Cardiac fibroblast (primary cell): ENCODE measurements around the gene NSMF.
A peak's percentile ranks its signal among the peaks of the same experiment; 100 is the strongest.

Experiments
- DNase-seq, 2 donors: peaks; one replicate each; pipeline versions ENCODE4 v3.0.0 to v3.0.0-alpha.2; 2010; ENCODE audit warnings: low read depth in 2 of 2
- H3K4me3 ChIP-seq, 2 donors: replicated peaks in 1 of 2; 1 replicate in 1 of 2; 2 replicates in 1 of 2; pipeline ENCODE4 v1.5.1; 2011; ENCODE audit warnings: low read depth in 2 of 2, low read length in 2 of 2, mild to moderate bottlenecking in 2 of 2, moderate library complexity in 1 of 2
- TF ChIP-seq, protein P1 (sequence below): IDR thresholded peaks from one replicate; pipeline ENCODE4 v1.5.1; 2011; ENCODE audit warnings: low read depth, mild to moderate bottlenecking, low read length, inconsistent platforms

The NSMF gene

DNA sequence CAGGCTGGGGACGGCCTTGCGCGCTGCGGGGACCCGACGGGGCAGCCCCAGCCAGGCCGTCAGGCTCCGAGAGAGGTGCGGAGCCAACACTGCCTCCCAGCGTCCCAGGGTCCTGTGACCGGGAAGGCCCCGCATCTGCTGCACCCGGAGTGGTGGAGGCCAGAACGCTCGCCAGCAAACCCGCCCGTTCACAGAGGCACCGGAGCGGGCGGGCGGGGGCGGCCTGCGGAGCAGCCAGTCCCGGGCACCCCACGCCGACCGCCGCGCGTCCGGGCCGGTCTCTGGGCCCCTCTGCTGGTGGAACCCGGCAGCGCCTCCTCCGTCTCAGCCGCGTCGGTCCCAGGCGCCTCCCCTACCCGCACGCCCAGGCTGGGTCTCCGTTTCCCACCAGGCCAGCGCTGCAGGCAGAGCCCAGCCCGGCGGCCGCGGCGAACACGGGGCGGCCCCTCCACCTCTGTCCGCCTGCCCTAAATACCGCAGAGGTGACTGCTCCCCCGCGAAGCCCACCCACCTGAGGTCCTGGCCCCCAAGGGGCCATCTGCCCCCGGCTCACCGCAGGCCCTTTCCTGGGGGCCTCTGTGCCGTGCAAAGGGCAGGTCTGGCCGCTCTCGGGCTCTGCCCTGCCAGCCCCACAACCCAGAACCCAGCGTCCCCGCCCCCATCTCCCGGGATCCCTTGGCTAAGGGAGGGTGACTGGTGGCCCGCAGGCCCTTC is 52.1 kb downstream of the NSMF start:
- H3K4me3 ChIP-seq, result peak overlapping the region; percentile 25 to 46
- TF ChIP-seq, protein P1, sequence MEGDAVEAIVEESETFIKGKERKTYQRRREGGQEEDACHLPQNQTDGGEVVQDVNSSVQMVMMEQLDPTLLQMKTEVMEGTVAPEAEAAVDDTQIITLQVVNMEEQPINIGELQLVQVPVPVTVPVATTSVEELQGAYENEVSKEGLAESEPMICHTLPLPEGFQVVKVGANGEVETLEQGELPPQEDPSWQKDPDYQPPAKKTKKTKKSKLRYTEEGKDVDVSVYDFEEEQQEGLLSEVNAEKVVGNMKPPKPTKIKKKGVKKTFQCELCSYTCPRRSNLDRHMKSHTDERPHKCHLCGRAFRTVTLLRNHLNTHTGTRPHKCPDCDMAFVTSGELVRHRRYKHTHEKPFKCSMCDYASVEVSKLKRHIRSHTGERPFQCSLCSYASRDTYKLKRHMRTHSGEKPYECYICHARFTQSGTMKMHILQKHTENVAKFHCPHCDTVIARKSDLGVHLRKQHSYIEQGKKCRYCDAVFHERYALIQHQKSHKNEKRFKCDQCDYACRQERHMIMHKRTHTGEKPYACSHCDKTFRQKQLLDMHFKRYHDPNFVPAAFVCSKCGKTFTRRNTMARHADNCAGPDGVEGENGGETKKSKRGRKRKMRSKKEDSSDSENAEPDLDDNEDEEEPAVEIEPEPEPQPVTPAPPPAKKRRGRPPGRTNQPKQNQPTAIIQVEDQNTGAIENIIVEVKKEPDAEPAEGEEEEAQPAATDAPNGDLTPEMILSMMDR, result peak; percentile 61
- DNase-seq, result peak; percentile 63 to 80

- no peak overlapping the region for H3K4me3 ChIP-seq
- DNase-seq, result no peak
These were observed 52.9 kb downstream of the NSMF start for GRCh38 chr9:137406085-137406760.

DNA sequence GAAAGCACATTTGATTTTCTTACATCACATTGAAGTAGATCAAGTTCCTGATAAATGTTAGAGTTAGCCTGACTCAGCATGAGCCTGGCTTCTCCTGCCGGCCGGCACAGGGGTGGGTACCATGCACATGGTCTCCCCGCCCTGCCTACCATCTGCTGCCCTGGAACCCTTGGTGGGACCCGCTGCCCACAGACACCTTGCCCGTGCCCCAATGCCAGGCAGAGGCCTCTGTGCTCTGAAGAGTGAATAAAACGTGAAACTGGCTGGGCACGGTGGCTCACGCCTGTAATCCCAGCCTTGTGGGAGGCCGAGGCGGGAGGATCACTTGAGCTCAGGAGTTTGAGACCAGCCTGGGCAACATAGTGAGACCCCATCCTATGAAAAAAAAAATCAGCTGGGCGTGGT is 53.5 kb downstream of the NSMF start:
- no peak overlapping the region for H3K4me3 ChIP-seq
- DNase-seq, result no peak
- TF ChIP-seq, protein P1, result no peak

More at GRCh38 chr9:137406085-137406760, 52.9 kb downstream of the NSMF start:
- TF ChIP-seq, protein P1, result no peak

GRCh38 chr9:137404961-137405567 is 54.1 kb downstream of the NSMF start:
- TF ChIP-seq, protein P1, result no peak
- no peak overlapping the region for H3K4me3 ChIP-seq
- DNase-seq, result no peak

GRCh38 chr9:137403269-137403668 is 55.9 kb downstream of the NSMF start:
- DNase-seq, result no peak
- H3K4me3 ChIP-seq, result no peak overlapping the region
- TF ChIP-seq, protein P1, result no peak

GRCh38 chr9:137402746-137403145 is 56.4 kb downstream of the NSMF start:
- TF ChIP-seq, protein P1, result no peak
- no peak overlapping the region for H3K4me3 ChIP-seq
- DNase-seq, result no peak
